ENCODE measurements around the gene NIPA2. TPM values are rescaled to one million over a fixed set of nuclear protein-coding genes. Genes with fewer than 3 reads are reported as not detected.

NIPA2 gene
- total RNA-seq, 1 donor from 2014 or later = 37.7 TPM

DNA sequence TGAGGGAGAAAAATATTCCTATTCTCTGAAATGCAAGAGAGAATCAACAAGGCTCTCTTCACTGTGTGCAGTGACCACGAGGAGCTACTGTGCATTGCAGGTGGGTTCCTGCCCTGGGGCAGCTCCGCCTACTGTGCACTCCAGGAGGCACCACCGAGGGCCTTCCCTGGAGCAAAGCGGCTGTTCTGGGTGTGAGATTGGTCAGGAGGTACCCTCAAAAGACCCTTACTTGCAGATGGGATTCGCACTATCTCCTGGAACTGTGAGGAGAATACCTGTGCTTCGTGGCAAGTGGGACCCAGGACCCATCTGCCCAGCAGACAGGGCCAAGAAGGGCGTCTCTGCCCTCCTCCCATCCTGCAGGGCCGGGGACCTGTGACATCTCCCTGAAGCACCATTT is 72.8 kb downstream of the NIPA2 start:
- H3K4me3 Mint-ChIP-seq = no peak overlapping the region
- DNase-seq (ENCODE audit: low spot score in 2 of 2, unreplicated experiment in 2 of 2) = no peak
- TF ChIP-seq, protein P1, sequence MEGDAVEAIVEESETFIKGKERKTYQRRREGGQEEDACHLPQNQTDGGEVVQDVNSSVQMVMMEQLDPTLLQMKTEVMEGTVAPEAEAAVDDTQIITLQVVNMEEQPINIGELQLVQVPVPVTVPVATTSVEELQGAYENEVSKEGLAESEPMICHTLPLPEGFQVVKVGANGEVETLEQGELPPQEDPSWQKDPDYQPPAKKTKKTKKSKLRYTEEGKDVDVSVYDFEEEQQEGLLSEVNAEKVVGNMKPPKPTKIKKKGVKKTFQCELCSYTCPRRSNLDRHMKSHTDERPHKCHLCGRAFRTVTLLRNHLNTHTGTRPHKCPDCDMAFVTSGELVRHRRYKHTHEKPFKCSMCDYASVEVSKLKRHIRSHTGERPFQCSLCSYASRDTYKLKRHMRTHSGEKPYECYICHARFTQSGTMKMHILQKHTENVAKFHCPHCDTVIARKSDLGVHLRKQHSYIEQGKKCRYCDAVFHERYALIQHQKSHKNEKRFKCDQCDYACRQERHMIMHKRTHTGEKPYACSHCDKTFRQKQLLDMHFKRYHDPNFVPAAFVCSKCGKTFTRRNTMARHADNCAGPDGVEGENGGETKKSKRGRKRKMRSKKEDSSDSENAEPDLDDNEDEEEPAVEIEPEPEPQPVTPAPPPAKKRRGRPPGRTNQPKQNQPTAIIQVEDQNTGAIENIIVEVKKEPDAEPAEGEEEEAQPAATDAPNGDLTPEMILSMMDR (IDR thresholded peaks at IDR 0.05; ENCODE audit: unreplicated experiment) = no peak
- no peak overlapping the region for H3K27ac Mint-ChIP-seq
- H3K27me3 Mint-ChIP-seq (ENCODE audit: low read depth) = no peaks in the 10 kb centered on the region
- H3K36me3 Mint-ChIP-seq = peaks cover 56% of the 10 kb centered on the region
- H3K9me3 Mint-ChIP-seq = no peaks in the 10 kb centered on the region
- H3K4me1 Mint-ChIP-seq = no peaks in the 10 kb centered on the region

DNA sequence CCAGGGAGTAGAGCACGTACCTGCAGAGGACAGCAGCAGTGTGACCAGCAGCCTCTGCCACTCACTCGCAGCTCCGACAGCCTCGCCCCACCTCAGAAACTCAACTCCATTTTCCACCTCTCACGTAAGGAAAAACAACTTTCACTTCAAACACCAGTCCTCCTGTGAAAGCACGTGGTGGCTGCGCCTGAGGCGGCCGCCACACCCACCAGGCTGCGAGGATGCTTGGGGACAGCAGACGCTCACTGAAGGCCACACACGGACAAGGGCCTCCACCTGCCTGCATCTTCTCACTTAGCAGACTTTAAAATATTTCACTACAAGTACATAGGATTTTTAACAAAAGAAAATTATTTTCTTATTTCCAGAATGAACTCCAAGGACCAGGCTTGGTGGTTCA is 73.8 kb downstream of the NIPA2 start:
- TF ChIP-seq, protein P1 (IDR thresholded peaks at IDR 0.05; ENCODE audit: unreplicated experiment) = no peak
- Mint-ChIP-seq H3K4me1 (no peaks in the 10 kb centered on the region), H3K27me3 (ENCODE audit: low read depth) (no peaks in the 10 kb centered on the region), H3K27ac (no peak overlapping the region), H3K4me3 (no peak overlapping the region), H3K9me3 (no peaks in the 10 kb centered on the region), H3K36me3 (peaks cover 59% of the 10 kb centered on the region)
- no peak for DNase-seq (ENCODE audit: low spot score in 2 of 2, unreplicated experiment in 2 of 2)

DNA sequence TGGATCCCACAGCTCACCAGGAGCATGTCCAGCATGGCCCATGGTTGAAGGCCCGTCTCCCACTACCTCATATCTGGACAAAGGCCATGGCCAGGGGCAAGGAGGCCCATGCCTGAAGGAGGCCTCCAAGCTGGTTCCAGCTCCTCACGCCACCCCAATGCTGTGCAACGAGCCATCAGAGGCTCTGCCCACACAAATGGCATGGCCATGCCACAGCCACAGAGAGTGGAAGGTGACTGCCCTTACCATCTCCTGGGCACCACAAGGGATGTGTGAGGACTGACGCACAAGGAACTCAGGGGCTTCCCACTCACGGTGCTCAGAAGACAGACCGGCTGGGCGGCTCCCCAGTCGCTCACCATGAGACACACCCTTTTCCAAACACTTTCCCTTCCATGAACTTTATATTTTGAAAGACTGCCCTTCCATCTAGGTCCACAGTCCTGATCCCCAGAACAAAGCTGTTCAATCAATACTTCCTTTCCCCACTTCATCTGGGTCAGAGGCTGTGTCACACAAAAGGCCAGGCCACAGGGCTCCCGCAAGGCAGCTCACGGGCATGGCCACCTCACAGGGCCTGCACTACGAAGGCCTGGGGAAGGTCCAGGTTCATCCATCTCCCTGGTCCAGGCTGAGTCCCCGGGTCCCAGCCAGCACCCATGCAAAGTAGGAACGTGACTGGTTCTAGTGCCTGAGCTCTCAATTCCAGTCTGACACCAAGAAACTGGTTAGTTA is 75.3 kb downstream of the NIPA2 start:
- no peaks in the 10 kb centered on the region for H3K9me3 Mint-ChIP-seq
- peaks cover 60% of the 10 kb centered on the region for H3K36me3 Mint-ChIP-seq
- H3K4me1 Mint-ChIP-seq = no peaks in the 10 kb centered on the region
- no peak overlapping the region for H3K27ac Mint-ChIP-seq
- DNase-seq (ENCODE audit: low spot score in 2 of 2, unreplicated experiment in 2 of 2) = no peak
- no peak overlapping the region for H3K4me3 Mint-ChIP-seq
- no peaks in the 10 kb centered on the region for H3K27me3 Mint-ChIP-seq (ENCODE audit: low read depth)
- TF ChIP-seq, protein P1 (IDR thresholded peaks at IDR 0.05; ENCODE audit: unreplicated experiment) = no peak

DNA sequence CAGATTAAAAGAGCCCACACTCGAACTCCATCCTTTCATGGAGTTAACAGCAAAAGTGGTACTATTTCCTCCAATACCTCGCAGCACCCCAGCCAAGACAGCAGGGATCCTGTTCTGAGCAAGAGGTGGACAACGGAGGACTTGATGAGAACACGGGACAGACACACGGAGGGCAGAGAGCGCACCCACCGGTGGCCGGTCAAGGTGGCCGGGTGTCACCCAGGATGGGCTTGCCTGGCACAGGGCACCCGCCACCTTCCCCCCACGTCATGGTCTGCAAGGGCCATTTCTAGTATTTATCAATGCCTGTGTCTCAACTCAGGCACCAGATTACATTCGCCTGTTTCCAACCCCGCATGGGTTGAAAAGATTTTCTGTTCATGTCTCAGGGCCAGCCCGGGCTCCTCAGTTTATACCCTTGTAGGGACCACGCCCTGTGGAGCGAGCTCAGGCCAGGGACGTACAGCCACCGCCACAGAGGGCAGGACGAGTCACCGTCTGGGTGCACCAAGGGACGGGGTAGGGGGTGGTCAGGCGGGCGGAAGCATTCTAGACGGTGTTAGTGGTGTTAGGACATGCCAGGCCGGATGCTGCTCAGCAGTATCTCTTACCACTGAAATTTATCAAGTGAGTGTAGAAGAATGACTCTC is 77.5 kb downstream of the NIPA2 start:
- Mint-ChIP-seq H3K27ac (no peak overlapping the region), H3K4me1 (no peaks in the 10 kb centered on the region), H3K4me3 (no peak overlapping the region), H3K9me3 (no peaks in the 10 kb centered on the region), H3K27me3 (ENCODE audit: low read depth) (no peaks in the 10 kb centered on the region), H3K36me3 (peaks cover 55% of the 10 kb centered on the region)
- TF ChIP-seq, protein P1 (IDR thresholded peaks at IDR 0.05; ENCODE audit: unreplicated experiment) = no peak
- DNase-seq (ENCODE audit: low spot score in 2 of 2, unreplicated experiment in 2 of 2) = no peak

DNA sequence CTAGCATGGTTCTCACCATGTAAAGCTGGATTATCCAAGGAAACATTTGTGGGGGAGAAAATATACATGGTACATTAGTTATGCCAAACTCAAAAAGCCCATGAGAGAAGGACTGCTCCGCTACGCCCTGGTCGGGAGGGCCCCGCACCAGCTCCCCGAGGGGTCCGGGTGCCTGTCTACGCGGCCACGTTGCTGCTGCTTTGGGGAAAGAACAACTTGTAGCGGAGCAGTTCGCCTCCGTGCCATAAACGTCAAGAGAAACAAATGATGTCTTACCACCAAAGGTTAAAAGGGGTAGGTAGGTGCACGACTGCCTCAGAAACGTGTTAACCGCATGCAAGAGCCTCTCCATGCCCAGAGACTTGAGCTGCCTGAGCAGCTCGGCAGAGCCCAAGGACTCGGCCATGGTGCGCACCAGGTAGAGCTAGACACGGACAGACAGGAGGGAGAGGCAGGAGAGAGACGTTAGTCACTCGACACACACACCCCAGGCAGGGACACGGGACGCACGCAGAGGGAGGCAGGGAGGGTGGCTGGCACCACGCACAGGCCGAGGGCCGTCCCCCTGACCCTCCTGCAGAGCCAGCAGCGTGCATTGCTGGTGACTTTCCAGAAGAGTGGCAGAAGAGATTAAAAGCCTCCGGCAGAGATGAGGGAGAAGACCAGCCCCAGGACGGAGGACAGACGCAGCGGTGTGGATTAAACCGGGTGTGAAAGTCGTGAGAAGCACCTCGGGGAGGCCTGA is 78.3 kb downstream of the NIPA2 start:
- H3K4me3 Mint-ChIP-seq = no peak overlapping the region
- DNase-seq (ENCODE audit: low spot score in 2 of 2, unreplicated experiment in 2 of 2) = no peak
- TF ChIP-seq, protein P1 (IDR thresholded peaks at IDR 0.05; ENCODE audit: unreplicated experiment) = no peak
- no peaks in the 10 kb centered on the region for H3K4me1 Mint-ChIP-seq
- H3K36me3 Mint-ChIP-seq = peaks cover 49% of the 10 kb centered on the region
- no peaks in the 10 kb centered on the region for H3K27me3 Mint-ChIP-seq (ENCODE audit: low read depth)
- no peak overlapping the region for H3K27ac Mint-ChIP-seq
- no peaks in the 10 kb centered on the region for H3K9me3 Mint-ChIP-seq
